HG02973 (cell line): ENCODE data around the gene TLR3.
"Not testable (repeated sequence)": the region's sequence is repeated elsewhere in the genome, so short reads cannot be mapped to it uniquely, and the experiment has no call there.

Experiments used
- ATAC-seq: cut with Tn5 transposase; IDR thresholded peaks from one replicate; pipeline ENCODE4 v1.9.1; 2021; ENCODE audit warnings: moderate library complexity; ENCODE audit not compliant: unreplicated experiment

The TLR3 gene

DNA sequence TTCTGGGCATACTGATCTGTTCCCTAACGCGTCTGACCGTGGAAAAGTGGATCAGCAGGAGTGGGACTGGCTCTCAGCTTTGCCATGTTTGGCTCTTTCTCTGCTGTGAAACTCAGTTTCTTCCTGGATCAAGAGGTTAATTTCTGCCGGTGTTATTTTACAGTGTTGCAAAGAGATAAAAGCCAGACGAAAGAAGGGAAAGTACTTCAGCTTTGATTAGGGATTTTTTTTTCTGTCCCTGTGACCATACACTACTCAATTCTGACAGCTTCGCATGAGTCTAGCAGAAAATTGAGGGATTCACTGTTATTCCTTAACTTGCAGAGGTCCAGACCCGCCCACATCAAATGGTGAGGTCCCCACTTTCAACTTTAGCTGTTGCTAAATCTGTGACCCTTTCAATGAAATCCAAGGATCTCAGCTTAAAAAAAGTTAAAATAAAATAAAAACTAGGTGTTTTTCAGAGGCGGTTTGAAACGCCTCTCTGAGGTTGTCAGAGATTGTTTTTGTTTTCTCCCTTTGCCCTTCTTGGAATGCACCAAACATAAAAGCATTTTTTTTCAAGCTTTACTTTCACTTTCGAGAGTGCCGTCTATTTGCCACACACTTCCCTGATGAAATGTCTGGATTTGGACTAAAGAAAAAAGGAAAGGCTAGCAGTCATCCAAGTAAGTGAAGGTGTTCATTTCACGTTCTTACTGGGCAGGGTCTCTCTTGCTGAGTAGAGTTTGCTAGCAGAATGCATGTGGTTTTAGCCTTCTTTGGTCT is at the start of gene TLR3:
Gene TLR3 (plus strand): TSS at position 576 of the 768 bp plus-strand sequence. CDS start 7,464 bp downstream, outside the sequence.
- peak; percentile 47 for ATAC-seq

DNA sequence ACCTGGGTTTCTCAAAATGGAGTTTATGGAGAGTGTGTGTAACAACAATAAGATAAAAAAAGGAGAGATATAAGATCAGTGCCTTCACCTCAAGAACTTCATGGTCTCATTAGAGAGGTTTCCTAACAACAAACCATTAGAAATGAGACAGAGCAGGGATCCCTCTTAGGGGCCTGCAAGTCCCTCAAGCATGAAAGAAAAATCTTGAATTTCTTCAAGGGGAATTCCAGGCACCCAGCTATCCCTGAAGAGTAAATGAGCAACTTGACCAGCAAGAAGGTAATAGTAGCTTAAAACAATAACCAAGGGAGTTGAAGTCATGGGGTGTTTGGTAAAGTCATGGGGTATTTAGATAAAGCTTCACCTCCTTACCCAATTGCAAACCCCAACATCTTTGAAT is 49.7 kb upstream of the TLR3 start:
- no peak for ATAC-seq

DNA sequence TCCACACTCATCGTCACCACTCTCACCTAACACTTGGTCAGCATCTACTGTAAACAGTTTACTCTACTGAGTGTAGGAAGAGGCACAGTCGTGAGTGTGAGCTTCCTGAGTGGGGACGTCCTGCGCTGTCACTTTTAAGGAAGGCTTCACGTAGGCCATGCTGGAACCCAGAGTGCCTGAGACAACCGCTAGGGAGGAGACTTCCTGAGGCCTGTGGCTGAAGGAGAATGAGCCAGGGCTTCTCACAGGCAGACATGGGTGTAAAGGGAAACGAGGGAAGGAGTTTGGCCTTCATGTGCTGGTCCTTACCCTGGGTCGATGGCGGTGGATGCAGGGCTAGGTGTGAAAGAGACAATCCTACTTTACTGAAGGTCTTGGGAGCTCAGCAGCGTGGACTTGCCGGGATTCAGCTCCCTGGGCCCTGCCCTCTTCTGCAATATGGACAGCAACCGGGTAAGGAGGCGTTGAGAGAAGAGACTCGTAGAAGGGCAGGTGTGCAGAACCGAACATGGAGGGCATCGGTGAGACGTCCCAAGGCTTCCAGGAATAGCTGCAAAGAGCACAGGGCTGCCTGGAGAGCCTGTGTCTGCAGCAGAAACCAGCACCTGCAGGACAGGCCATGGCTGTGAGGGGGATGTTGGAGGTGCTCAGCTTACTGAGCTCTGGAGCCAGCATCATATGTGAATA is 48.7 kb upstream of the TLR3 start:
- ATAC-seq, result no peak

DNA sequence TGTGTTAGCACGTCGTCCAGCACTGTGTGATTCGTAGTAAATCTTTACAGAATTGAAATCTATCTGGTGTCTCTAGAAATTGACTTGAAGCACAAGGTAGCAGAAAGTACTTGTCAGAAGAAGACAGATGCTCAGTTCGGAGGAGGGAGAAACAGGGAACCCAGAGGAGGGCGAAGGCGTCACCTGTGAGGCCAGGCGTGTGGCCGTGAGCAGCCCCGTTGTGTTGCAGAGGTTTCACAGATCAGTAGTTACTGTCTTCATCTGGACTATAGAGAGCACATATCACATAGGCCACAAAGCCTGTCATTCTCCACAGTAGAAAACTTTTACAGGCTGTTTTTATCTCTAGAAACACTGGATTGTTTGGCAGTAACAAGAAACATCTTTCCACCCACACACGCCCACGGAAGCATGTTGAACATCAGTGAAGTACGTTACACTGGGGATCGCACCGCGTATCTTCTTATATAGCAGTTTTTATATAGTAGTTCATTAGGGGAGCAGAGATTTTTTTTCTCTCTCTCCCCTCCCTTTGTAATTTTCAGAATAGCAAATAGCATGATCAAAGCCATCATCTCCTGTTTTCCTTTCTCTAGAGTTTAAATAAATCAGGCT is 48.1 kb upstream of the TLR3 start:
- no peak for ATAC-seq

DNA sequence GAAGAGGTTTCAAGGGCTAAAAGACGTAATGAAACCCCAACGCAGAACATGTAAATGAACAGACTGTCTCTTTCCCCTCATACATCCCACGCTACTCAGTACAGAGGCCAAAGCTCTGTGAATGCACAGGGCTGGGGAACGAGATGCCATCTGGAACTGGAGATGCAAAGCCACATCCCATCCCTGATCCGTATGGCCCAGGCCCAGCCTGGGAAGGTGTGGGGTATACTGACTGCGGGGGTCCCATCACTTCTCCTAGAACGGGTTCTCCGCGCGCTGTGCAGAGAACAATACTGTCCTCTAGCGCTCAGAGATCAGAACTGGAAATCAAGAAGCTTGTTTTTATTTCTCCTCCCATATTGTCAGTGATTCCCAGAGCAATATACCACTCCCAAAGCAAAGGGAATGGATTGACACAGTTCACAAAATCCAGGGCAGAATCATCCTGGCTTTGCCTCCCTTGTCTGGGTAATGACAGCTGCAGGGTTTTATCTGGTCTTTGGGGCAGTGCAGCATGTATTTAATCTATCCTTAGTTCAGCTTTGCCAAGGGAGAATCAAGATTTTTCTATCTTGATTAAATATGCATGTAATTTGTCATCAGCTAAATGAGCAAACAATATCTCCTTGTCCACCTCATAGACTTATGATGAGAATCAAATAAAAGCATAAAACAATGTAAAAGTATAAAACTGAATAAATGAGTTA is 47.3 kb upstream of the TLR3 start:
- ATAC-seq, result no peak

DNA sequence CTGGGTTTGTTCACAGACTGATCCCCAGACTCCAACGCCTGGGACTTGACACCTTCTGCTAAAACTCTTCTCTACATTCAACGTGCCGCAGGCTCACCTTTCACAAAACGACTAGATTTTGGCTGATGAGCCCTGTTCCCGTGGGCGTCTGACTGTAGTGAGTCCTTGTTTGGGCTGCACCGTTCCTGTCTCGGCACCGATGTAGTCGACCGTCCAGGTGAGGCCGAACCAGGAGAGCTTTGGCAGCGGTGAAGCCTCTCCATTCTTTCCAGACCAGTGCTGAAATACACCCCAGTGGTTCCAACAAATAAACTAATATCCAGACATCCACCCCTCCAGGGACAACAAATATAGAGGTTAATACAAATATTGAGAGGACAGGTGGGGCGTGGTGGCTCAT is 45.0 kb upstream of the TLR3 start:
- no peak for ATAC-seq

DNA sequence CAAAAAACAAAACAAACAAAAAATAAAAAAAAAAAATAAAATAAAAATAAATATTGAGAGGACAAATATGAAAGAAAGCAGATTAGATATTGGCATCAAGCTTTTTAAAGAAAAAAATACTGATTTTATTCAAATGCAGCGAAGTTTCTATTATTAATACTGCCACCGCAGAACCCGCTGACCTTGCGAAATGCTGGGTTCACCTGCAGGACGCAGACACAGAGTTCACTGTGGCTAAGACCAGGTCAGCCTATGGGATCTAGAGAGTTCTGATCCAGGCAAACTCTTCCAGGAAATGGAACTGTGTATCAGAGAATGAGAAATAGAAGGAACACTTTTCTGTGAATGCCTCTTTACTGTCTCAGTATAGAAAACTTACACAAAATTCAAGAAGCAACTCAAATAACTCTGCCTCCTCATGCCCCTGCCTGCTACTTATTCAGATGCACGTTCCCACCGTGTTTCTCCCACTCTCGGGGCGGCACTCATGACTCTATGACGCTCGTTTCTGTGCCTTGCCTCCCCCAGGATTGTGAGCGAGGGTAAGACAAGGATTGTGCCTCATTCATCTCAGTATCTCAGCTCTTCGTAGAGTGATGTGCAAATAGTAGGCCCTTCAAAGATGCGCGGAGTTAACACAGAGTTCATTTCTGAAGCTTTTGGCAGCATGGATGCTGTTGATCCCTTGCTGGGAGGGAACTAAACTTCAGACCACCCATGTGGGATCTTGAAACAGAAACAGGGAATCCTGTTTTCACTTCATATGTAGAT is 44.1 kb upstream of the TLR3 start:
- ATAC-seq, result no peak

DNA sequence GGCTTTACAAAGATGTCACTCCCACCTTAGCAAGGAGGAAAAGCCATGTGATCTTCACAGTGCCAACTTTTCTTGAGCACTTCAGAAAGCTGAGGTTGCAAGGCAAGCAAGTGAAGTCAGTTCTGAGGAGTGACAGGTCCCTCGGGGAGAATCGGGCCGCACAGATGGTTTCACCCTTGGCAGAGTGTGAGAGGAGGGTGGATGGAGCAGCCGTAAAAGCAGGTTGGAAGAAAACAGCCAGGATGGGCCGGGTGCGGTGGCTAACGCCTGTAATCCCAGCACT is 43.6 kb upstream of the TLR3 start:
- ATAC-seq, result no peak

DNA sequence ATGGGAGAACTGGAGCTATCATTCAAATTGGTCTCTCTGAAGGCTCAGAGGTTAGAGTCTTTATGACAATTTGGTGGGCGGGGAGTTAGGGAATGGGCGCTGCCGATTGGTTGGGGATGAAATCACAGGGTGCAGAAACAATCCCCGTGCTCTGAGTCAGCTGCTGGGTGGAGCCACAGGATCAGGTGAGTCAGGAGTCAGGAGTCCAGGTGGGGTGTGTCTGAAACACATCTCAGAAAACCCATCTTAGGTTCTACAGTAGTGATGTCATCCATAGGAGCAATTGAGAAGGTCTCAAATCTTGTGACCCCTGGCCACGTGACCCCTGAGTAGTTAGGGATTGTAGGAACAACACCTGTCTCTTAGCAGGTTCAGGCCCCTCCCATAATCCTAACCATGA is 41.6 kb upstream of the TLR3 start:
- ATAC-seq, result no peak

DNA sequence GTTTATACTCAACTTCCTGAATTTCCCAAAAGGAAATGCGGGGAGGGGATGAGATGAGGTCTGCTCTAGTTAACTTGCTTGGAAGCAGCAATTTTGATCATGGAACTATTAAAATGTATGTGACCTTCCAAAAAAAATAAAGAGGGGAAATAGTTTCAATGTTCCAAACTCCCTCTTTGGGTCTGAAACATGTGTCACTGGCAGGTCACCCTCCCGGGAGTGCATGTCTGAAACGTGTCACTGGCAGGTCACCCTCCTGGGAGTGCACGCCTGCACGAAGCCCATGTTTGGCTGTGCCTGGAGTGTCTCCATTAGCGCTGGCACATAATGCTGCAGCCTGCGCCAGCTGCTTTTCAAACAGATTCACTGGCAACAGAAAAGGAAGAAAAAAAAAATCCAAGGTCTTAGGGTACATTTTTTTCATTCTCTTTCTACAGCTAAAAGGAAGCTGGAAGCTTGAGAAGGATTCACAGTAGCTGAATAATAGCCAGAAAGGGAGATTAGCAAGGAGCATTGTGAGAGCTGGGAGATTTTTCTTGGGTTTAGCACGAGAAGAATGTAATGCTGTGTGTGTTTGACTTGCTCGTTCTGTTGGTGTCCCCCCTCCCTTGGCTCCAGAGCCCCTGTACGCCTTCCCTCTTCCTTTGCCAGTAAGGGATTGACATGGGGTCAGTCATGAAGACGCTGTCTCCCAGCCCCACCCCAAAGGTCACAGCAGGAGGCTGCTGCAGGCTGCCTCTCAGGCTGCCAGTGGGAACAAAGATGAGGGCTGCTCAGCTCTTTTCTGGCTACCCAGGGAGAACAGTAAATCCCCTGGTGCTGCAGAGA is 39.2 kb upstream of the TLR3 start:
- no peak for ATAC-seq

DNA sequence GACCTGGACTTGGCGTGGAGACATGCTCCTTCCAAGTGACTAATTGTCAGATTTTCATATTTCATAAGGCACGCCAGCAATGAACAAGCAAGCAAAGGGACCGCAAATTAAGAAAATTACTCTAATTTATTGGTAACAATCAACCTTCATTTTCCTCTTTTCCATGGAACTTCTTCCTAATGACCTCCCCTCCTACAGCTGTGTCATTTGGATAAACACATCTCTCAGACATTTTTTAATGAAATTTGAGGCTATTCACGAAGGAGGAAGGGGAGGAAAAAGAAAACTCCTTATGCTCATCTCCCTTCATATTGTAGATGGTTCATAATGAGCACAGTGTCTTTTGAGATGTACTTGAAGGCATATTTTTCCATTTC is 38.6 kb upstream of the TLR3 start:
- ATAC-seq, result no peak

DNA sequence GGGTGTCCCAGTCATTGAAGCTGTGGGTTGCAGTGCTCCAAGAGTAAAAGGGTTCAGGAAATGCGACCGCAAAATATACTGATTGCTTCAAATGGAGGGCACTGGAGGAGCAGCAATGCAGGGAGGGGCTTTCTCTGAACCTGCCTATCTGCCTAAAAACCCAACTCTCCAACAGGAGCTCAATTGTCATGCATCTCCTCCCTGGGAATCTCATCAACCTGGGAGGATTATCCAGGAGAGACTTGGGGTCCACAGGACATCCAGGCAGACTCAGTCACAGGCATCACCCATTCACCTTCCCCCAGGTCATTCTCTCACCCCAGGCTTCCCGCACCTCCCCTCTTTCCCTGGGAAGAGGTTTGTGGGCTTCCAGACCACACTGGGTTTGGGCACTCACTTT is 38.2 kb upstream of the TLR3 start:
- ATAC-seq, result no peak

DNA sequence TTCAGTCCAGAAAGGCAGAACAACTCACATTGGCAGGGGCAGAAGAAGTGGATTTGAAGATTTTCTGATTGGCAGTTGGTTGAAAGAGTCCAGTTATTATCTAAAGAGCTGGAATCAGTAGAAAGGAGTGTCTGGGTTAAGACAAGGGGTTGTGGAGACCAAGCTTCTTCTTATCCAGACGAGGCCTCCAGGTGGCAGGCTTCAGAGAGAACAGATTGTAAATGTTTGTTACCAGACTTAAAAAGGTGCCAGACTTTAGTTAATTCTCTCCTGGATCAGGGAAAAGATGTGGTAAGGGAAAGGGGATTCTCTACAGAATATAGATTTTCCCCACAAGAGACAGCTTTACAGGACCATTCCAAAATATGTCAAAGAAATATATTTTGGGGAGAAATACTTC is 36.7 kb upstream of the TLR3 start:
- no peak for ATAC-seq

DNA sequence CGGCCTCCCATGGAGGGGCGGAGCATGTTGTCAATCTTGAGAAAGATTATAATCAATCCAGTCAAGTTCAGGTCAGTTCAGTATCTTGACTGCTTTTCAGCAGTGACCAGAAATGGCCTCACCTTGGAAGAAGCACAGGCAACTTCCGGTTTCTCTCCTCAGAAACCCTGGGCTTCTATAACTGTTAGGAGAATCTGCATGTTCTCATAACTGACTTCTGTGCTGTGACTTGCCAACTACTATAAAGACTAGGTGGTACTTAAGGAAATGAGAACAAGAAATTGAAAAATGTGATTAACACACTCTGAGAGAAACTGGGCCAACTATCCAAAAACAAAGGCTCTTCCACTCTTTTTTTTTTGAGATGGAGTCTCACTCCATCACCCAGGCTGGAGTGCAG is 35.9 kb upstream of the TLR3 start:
- ATAC-seq, result no peak

DNA sequence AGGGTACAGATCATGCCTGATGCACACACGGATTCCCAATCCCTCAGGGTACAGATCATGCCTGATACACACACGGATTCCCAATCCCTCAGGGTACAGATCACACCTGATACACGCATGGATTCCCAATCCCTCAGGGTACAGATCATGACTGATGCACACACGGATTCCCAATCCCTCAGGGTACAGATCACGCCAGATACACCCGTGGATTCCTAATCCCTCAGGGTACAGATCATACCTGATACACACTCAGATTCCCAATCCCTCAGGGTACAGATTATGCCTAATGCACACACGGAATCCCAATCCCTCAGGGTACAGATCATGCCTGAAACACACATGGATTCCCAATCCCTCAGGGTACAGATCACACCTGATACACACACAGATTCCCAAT is 34.3 kb upstream of the TLR3 start:
- not testable (repeated sequence) for ATAC-seq

DNA sequence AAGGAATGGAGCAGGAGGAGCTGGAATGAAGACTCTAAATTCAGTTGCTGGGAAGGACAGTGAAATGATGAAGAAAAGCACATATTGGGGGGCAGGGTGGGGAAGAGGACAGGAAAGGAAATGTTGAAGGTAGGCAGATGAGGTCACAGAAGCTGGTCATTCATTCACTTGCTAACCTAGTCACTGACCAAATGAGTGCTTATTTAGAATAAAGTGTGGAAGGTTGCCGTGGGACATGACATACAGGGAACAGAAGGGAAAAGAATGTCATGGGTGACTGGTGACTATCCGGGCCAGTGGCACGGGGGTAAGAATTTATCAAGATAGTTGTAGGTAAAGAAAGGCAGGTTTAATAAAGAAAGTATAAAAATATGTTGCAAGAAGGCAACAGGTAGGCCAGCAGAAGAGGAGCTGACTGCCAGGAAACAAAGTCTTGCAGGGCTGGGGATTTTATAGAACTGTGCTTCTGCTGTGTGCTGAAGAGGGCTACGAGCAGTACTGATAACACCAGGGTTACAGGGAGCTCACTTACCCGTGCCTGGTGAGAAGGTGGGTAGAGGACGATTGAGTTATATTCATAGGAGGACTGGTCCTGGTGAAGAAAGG is 31.9 kb upstream of the TLR3 start:
- ATAC-seq, result no peak

DNA sequence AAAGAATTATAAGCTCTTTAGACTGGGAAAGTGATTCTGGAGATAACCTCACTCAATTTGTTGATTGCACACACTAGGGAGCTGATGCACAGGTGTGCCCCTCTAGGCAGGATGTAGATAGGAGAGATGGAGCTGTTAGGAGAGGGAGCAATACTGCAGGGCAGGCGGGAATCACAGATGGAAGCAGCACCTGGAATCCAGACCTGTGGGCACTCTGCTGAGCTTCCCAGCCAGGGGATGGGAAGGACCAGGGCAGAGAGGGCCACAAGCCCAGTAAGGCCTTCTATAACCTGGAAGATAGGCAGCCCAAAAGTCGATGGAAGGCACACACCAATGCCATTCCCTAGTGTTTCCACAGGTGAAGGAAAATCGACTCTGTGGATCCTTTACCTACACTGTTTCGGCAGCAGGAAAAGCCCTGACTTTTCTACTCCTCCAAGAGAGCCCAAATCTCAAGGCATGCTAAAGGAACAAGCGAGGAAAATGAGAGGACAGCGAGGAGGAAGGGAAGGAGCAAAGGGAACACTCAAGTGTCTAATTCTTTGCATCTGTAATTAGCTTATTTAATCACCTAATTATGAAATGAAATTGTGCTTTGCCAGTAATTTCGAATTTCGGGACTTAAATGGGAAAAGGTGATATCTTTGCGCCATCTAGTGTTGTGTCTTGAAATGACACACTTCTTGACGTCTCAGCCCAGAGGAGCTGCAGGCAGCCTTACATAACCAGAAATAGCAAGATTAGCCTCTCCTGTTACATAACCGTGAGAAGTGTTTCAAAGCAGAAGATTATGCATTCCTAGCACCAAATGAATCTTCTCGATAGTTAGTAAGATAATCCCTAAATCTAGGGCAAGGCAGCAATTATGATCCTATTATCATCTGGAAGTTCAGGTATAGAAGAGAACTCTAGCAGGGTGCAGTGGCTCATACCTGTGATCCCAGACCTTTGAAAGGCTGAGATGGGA is 31.0 kb upstream of the TLR3 start:
- ATAC-seq, result peak; percentile 72

DNA sequence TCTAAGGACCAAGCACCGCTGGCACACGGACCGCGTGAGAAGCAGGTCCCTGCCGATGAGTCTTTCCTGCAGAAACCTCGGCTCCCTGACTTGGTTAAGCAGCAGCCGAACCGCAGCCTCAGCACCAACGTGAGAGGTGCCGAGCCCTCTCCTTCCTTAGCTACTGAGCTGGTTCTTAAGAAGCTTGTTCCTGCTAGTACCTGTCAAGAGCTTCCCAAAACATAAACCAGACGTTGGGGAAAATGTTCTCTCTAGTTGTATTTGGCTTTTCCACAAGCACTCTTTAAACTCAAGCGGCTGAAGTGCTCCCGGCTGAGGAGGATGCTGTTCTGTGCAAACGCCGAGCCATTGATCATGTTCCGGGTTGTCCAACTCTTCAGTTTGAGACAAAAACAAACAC is 29.3 kb upstream of the TLR3 start:
- ATAC-seq, result no peak

DNA sequence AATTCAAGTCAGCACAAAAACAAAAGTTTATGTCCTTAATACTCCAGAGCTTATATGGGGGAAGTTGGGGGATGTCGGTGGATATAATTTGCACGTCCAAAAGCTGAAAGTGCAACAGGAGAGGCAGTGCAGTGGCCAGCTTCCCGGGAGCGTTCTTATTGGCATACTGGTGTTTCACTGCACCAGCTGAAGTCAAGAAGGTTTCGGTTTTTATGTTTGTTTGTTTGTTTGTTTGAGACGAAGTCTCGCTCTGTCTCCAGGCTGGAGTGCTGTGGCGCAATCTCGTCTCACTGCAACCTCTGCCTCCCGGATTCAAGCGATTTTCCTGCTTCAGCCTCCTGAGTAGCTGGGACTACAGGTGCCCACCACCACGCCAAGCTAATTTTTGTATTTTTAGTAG is 28.6 kb upstream of the TLR3 start:
- ATAC-seq, result no peak
